Fibroblast of lung (primary cell): Measurements from ENCODE around the gene PCDHGB4. TPM values are rescaled to one million over a fixed set of nuclear protein-coding genes. Genes with fewer than 3 reads are reported as not detected.
A peak's percentile ranks its signal among the peaks of the same experiment; 100 is the strongest.

Source experiments
- DNase-seq, 2 donors: peaks; one replicate each; pipeline versions ENCODE4 v3.0.0 to v3.0.0-alpha.2; 2010; ENCODE audit warnings: low read depth in 2 of 2
- H2AFZ ChIP-seq: 2 replicates; pipeline ENCODE4 v1.5.1; 2012; ENCODE audit warnings: low read length, control low read depth, inconsistent platforms
- H3K27ac ChIP-seq: 2 replicates; pipeline ENCODE4 v1.5.1; 2011; ENCODE audit warnings: low read length, control low read depth; ENCODE audit not compliant: insufficient read depth
- H3K27me3 ChIP-seq: 2 replicates; pipeline ENCODE4 v1.5.1; 2011; ENCODE audit warnings: mild to moderate bottlenecking, low read length; ENCODE audit not compliant: control insufficient read depth, insufficient read depth
- H3K36me3 ChIP-seq: 2 replicates; pipeline ENCODE4 v1.5.1; 2011; ENCODE audit warnings: low read length; ENCODE audit not compliant: control insufficient read depth, insufficient read depth
- H3K4me1 ChIP-seq: 2 replicates; pipeline ENCODE4 v1.5.1; 2011; ENCODE audit warnings: low read length; ENCODE audit not compliant: control insufficient read depth, insufficient read depth; ENCODE audit errors: extremely low read depth
- H3K4me2 ChIP-seq: 2 replicates; pipeline ENCODE4 v1.5.1; 2011; ENCODE audit warnings: low read length, control low read depth; ENCODE audit not compliant: insufficient read depth; ENCODE audit errors: extremely low read depth
- H3K4me3 ChIP-seq, 4 experiments: fragments of 200-600 bp in 1 of 4; sonication (generic) in 1 of 4; replicated peaks in 1 of 4; 2 replicates each; pipeline ENCODE4 v1.5.1; 2011 to 2016; ENCODE audit warnings: low read length in 4 of 4, low read depth in 3 of 4, mild to moderate bottlenecking in 3 of 4, control low read depth in 2 of 4, inconsistent platforms in 1 of 4, mixed read lengths in 1 of 4; ENCODE audit not compliant: insufficient read depth in 1 of 4; ENCODE audit errors: control extremely low read depth in 1 of 4
- H3K79me2 ChIP-seq: 2 replicates; pipeline ENCODE4 v1.5.1; 2012; ENCODE audit warnings: mild to moderate bottlenecking, low read length, inconsistent platforms; ENCODE audit not compliant: control insufficient read depth, insufficient read depth
- H3K9ac ChIP-seq: 2 replicates; pipeline ENCODE4 v1.5.1; 2011; ENCODE audit warnings: mild to moderate bottlenecking, low read length, control low read depth; ENCODE audit not compliant: insufficient read depth
- H3K9me3 ChIP-seq: 2 replicates; pipeline ENCODE4 v1.5.1; 2012; ENCODE audit warnings: low read depth, low read length; ENCODE audit not compliant: control insufficient read depth, insufficient read depth
- H4K20me1 ChIP-seq: 2 replicates; pipeline ENCODE4 v1.5.1; 2011; ENCODE audit warnings: low read length; ENCODE audit not compliant: control insufficient read depth, insufficient read depth; ENCODE audit errors: extremely low read depth
- CTCF ChIP-seq, 2 donors: IDR thresholded peaks in 1 of 2; conservative IDR thresholded peaks in 1 of 2; 1 replicate in 1 of 2; 2 replicates in 1 of 2; pipeline ENCODE4 v1.5.1; 2011 to 2012; ENCODE audit warnings: low read length in 2 of 2, control low read depth in 1 of 2, inconsistent platforms in 1 of 2, low read depth in 1 of 2, mild to moderate bottlenecking in 1 of 2
- EZH2 ChIP-seq: IDR thresholded peaks from 2 replicates; pipeline ENCODE4 v1.5.1; 2012; ENCODE audit warnings: low read length, control low read depth, mild to moderate bottlenecking; ENCODE audit errors: missing control alignments
- polyA plus RNA-seq, 2 donors: library from polyadenylated mRNA; depleted of rRNA in 1 of 2; stranded (reverse) in 1 of 2; unstranded in 1 of 2; fragments of >200 nt; gene quantifications; 2 replicates each; pipeline ENCODE4 v1.2.1, GENCODE V29; 2011 to 2012; ENCODE audit warnings: missing spikeins in 1 of 2
- total RNA-seq: library from RNA; depleted of rRNA; stranded (reverse); fragments of >200 nt; gene quantifications from 2 replicates; pipeline ENCODE4 v1.2.1, GENCODE V29; 2014

PCDHGB4 gene
- total and polyA plus RNA-seq, 2 donors (not counting 1 experiment from before 2014, with no cell fraction given) = 13.3 to 18.3 TPM

GRCh38 chr5:141360685-141361084, 26.8 kb upstream of the PCDHGB4 start:
- Histone ChIP-seq H2AFZ (no peak overlapping the region), H3K9ac (no peak overlapping the region), H3K27ac (no peak overlapping the region), H3K27me3 (peaks cover 29% of the 10 kb centered on the region), H3K79me2 (no peaks in the 10 kb centered on the region), H3K4me2 (no peak overlapping the region), H3K4me1 (no peaks in the 10 kb centered on the region), H3K9me3 (peaks cover 5% of the 10 kb centered on the region), H3K4me3 (peak overlapping the region in 1 of 4 experiments; percentile 58), H4K20me1 (no peaks in the 10 kb centered on the region), H3K36me3 (no peaks in the 10 kb centered on the region)
- no peak for DNase-seq
- TF ChIP-seq EZH2 (no peak), CTCF (conservative IDR thresholded peaks at IDR 0.05 in 1 of 2, IDR thresholded peaks at IDR 0.05 in 1 of 2; ENCODE audit: low read depth in 1 of 2, low read length in 2 of 2) (no peak)

- no peak for DNase-seq
- peaks cover 5% of the 10 kb centered on the region for H3K9me3 ChIP-seq
- H3K27ac ChIP-seq = no peak overlapping the region
- no peaks in the 10 kb centered on the region for H4K20me1 ChIP-seq
- peaks cover 32% of the 10 kb centered on the region for H3K27me3 ChIP-seq
- H3K79me2 ChIP-seq = no peaks in the 10 kb centered on the region
- no peak for TF ChIP-seq CTCF (conservative IDR thresholded peaks at IDR 0.05 in 1 of 2, IDR thresholded peaks at IDR 0.05 in 1 of 2; ENCODE audit: low read depth in 1 of 2, low read length in 2 of 2)
- TF ChIP-seq EZH2 = no peak
- no peak overlapping the region for H2AFZ ChIP-seq
- no peaks in the 10 kb centered on the region for H3K4me1 ChIP-seq
- H3K9ac ChIP-seq = no peak overlapping the region
- no peak overlapping the region for H3K4me3 ChIP-seq
- H3K4me2 ChIP-seq = no peak overlapping the region
- no peaks in the 10 kb centered on the region for H3K36me3 ChIP-seq
Observed at GRCh38 chr5:141362719-141363118, 24.8 kb upstream of the PCDHGB4 start.

GRCh38 chr5:141363952-141364660, 23.4 kb upstream of the PCDHGB4 start, which contains the start of gene PCDHGA5:
Gene PCDHGA5, plus strand, starts transcription at chr5:141364162. Its CDS starts 169 bp downstream, at chr5:141364331.
- Histone ChIP-seq H3K4me2 (peak within 1 kb of the TSS; percentile 64), H3K79me2 (no peaks in the 10 kb centered on the region), H3K27me3 (peaks cover 32% of the 10 kb centered on the region), H4K20me1 (no peaks in the 10 kb centered on the region), H3K27ac (no peak within 1 kb of the TSS), H3K36me3 (no peaks in the 10 kb centered on the region), H3K9me3 (peaks cover 5% of the 10 kb centered on the region), H3K4me1 (no peaks in the 10 kb centered on the region), H3K9ac (no peak within 1 kb of the TSS), H3K4me3 (peak within 1 kb of the TSS; percentile 10 to 33 (median 24)), H2AFZ (no peak within 1 kb of the TSS)
- peak; percentile 20 to 27 for DNase-seq
- TF ChIP-seq EZH2 (peak; percentile 23), CTCF (conservative IDR thresholded peaks at IDR 0.05 in 1 of 2, IDR thresholded peaks at IDR 0.05 in 1 of 2; ENCODE audit: low read depth in 1 of 2, low read length in 2 of 2) (peak; percentile 7 to 17)
